Smooth muscle cell (in vitro differentiated cells): ENCODE measurements around the gene LYPD5. TPM values are rescaled to one million over a fixed set of nuclear protein-coding genes. Genes with fewer than 3 reads are reported as not detected.

Source experiments
- DNase-seq: peaks from one replicate; lab custom pipeline; 2025; ENCODE audit not compliant: unreplicated experiment; lab: John Stamatoyannopoulos, UW
- H2AFZ ChIP-seq: fragments of 200-600 bp; sonication (generic); 2 replicates; pipeline ENCODE4 v1.6.0; 2016; ENCODE audit warnings: antibody characterized with exemption, low read depth, mild to moderate bottlenecking
- H3F3A ChIP-seq: fragments of 200-600 bp; sonication (generic); 2 replicates; pipeline ENCODE4 v1.6.0; 2017; ENCODE audit warnings: antibody characterized with exemption, low read depth
- H3K27ac ChIP-seq: fragments of 200-600 bp; sonication (generic); 2 replicates; pipeline ENCODE4 v1.5.1; 2016; ENCODE audit warnings: low read depth, mild to moderate bottlenecking
- H3K27me3 ChIP-seq: fragments of 200-600 bp; sonication (generic); 2 replicates; pipeline ENCODE4 v1.6.1; 2016; ENCODE audit warnings: low read depth, mild to moderate bottlenecking
- H3K36me3 ChIP-seq: fragments of 200-600 bp; sonication (generic); 2 replicates; pipeline ENCODE4 v1.5.1; 2016; ENCODE audit warnings: low read depth
- H3K4me1 ChIP-seq: fragments of 200-600 bp; sonication (generic); 2 replicates; pipeline ENCODE4 v1.5.1; 2016; ENCODE audit warnings: low read depth
- H3K4me2 ChIP-seq: fragments of 200-600 bp; sonication (generic); 2 replicates; pipeline ENCODE4 v1.6.0; 2016; ENCODE audit warnings: mild to moderate bottlenecking
- H3K4me3 ChIP-seq: fragments of 200-600 bp; sonication (generic); 2 replicates; pipeline ENCODE4 v1.5.1; 2016; ENCODE audit warnings: mild to moderate bottlenecking
- H3K79me2 ChIP-seq: fragments of 200-600 bp; sonication (generic); 2 replicates; pipeline ENCODE4 v1.6.0; 2016; ENCODE audit warnings: low read depth, mild to moderate bottlenecking
- H3K9ac ChIP-seq: fragments of 200-600 bp; sonication (generic); 2 replicates; pipeline ENCODE4 v1.6.0; 2016; ENCODE audit warnings: low read depth
- H3K9me3 ChIP-seq: fragments of 200-600 bp; sonication (generic); replicated peaks from 2 replicates; pipeline ENCODE4 v1.5.1; 2016; ENCODE audit warnings: low read depth
- H4K20me1 ChIP-seq: fragments of 200-600 bp; sonication (generic); 2 replicates; pipeline ENCODE4 v1.6.0; 2016; ENCODE audit warnings: low read depth
- CTCF ChIP-seq: fragments of 200-600 bp; sonication (generic); IDR thresholded peaks from 2 replicates; pipeline ENCODE4 v1.5.1; 2017; ENCODE audit warnings: borderline replicate concordance, mild to moderate bottlenecking, antibody characterized with exemption; ENCODE audit not compliant: insufficient read depth, poor library complexity, severe bottlenecking
- WGBS: methylation state at CpG from one replicate; pipeline ENCODE4 v1.1.7; 2016; ENCODE audit warnings: low lambda C conversion rate; 5-methylcytosine and 5-hydroxymethylcytosine counted together
- polyA plus RNA-seq: library from polyadenylated mRNA; unstranded; fragments of >200 nt; fragmentation: Nextera tagmentation; extraction: Ambion mirVana; gene quantifications from 2 replicates; pipeline ENCODE4 v1.2.1, GENCODE V29; 2016
- total RNA-seq: library from RNA; depleted of rRNA; stranded (reverse); fragments of >200 nt; gene quantifications from 2 replicates; pipeline ENCODE4 v1.2.3, GENCODE V29; 2014

The LYPD5 gene
- total and polyA plus RNA-seq, 2 experiments from 2014 or later = 2.7 to 3.1 TPM

DNA sequence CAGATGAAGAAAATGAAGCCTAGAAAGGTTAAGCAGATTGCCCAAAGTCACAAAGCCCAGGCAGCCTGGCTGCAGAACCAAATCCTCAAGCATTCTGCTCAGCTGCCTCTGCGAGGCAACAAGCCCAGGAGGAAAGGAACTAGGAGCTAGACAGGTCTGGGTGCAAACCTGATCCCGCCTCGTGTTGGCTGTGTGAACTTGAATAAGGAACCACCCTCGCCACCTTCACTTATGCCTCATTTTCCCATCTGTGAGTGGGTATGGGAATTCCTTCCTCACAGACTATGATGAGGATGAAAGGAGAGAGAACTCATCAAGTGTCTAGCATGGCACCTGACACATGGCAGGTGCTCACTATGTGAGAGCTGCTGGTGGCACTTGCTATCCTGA is 54.0 kb downstream of the LYPD5 start:
- 95% methylated on average over 4 of the region's 4 CpGs for WGBS
- H2AFZ ChIP-seq = no peak overlapping the region
- H3K9ac ChIP-seq = no peak overlapping the region
- H3K4me2 ChIP-seq = no peak overlapping the region
- peaks cover 6% of the 10 kb centered on the region for H3K4me1 ChIP-seq
- no peak overlapping the region for H3K27ac ChIP-seq
- H3F3A ChIP-seq = peaks cover 8% of the 10 kb centered on the region
- TF ChIP-seq CTCF = no peak
- H3K79me2 ChIP-seq = peaks cover 29% of the 10 kb centered on the region
- peaks cover 6% of the 10 kb centered on the region for H3K36me3 ChIP-seq
- H3K27me3 ChIP-seq = no peaks in the 10 kb centered on the region
- H4K20me1 ChIP-seq = peaks cover 19% of the 10 kb centered on the region
- H3K4me3 ChIP-seq = no peak overlapping the region
- H3K9me3 ChIP-seq = no peaks in the 10 kb centered on the region
- no peak for DNase-seq

DNA sequence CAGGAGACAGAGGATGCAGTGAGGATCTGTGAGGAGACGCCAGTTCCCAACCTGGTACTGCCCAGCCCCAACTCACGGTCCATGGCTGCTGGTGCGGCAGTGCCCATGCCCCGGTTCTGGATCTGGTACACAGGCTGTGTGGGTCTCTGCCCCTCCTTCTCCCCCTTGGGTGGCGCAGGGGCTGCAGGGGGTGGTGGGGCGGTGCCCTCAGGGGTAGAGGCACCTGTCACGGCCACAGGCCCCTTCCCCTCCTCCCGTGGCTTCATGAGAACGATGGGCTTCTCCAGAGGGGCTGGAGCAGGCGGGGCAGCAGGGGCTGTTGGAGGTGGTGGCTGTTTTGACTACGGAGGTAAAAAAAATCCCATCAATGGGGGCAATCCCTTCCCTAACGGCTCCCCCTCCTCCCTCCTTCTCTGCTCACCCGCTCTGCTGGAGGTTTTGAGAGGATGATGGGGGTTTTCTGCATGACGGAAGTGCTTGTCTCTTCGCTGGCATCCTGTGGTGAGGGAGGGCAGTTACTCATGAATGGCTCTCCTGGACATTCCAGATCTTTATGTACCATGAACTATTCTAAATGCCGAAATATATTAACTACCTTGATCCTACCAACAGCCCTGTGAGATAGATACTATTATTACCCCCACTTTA is 54.6 kb downstream of the LYPD5 start:
- peaks cover 19% of the 10 kb centered on the region for H4K20me1 ChIP-seq
- no peaks in the 10 kb centered on the region for H3K27me3 ChIP-seq
- 88% methylated on average over 10 of the region's 16 CpGs for WGBS
- no peak overlapping the region for H3K9ac ChIP-seq
- H3K4me3 ChIP-seq = no peak overlapping the region
- H2AFZ ChIP-seq = no peak overlapping the region
- H3K4me1 ChIP-seq = peaks cover 6% of the 10 kb centered on the region
- H3K79me2 ChIP-seq = peaks cover 29% of the 10 kb centered on the region
- no peak overlapping the region for H3K4me2 ChIP-seq
- no peak for TF ChIP-seq CTCF
- no peak overlapping the region for H3K27ac ChIP-seq
- H3F3A ChIP-seq = peaks cover 8% of the 10 kb centered on the region
- DNase-seq = no peak
- H3K36me3 ChIP-seq = peaks cover 6% of the 10 kb centered on the region
- no peaks in the 10 kb centered on the region for H3K9me3 ChIP-seq

Other genes starting within 250 kb of the LYPD5 start
- 19.0 and 24.9 TPM in 2 replicates for gene XRCC1, start 226.9 kb downstream of the LYPD5 start, total RNA-seq
- gene XRCC1, start 226.9 kb downstream of the LYPD5 start, polyA plus RNA-seq = 35.1 and 43.0 TPM in 2 replicates
- gene PINLYP, start 226.6 kb downstream of the LYPD5 start, total RNA-seq = 1.7 and 5.5 TPM in 2 replicates
- 2.2 and 8.3 TPM in 2 replicates for gene PINLYP, start 226.6 kb downstream of the LYPD5 start, polyA plus RNA-seq
- gene IRGQ, start 206.3 kb downstream of the LYPD5 start, total RNA-seq = 11.1 and 13.1 TPM in 2 replicates
- 13.1 and 14.3 TPM in 2 replicates for gene IRGQ, start 206.3 kb downstream of the LYPD5 start, polyA plus RNA-seq
- 2.7 and 10.7 TPM in 2 replicates for gene ZNF576, start 205.9 kb downstream of the LYPD5 start, total RNA-seq
- 13.7 and 14.5 TPM in 2 replicates for gene ZNF576, start 205.9 kb downstream of the LYPD5 start, polyA plus RNA-seq
- 0.09 and 0.27 TPM in 2 replicates for gene SRRM5, start 190.4 kb downstream of the LYPD5 start, total RNA-seq
- gene SRRM5, start 190.4 kb downstream of the LYPD5 start, polyA plus RNA-seq = 0.34 TPM in 1 of 2 replicates, not detected in the other
- 12.9 and 20.3 TPM in 2 replicates for gene ZNF428, start 182.8 kb downstream of the LYPD5 start, total RNA-seq
- gene ZNF428, start 182.8 kb downstream of the LYPD5 start, polyA plus RNA-seq = 61.4 and 63.1 TPM in 2 replicates
- 2.4 and 3.7 TPM in 2 replicates for gene CADM4, start 162.6 kb downstream of the LYPD5 start, total RNA-seq
- gene CADM4, start 162.6 kb downstream of the LYPD5 start, polyA plus RNA-seq = 1.9 and 8.3 TPM in 2 replicates
- 67.0 and 105 TPM in 2 replicates for gene PLAUR, start 132.3 kb downstream of the LYPD5 start, total RNA-seq
- 107 and 115 TPM in 2 replicates for gene PLAUR, start 132.3 kb downstream of the LYPD5 start, polyA plus RNA-seq
- not detected in 2 replicates for gene IRGC, start 86.4 kb downstream of the LYPD5 start, total RNA-seq
- not detected in 2 replicates for gene IRGC, start 86.4 kb downstream of the LYPD5 start, polyA plus RNA-seq
- gene SMG9, start 47.5 kb downstream of the LYPD5 start, total RNA-seq = 12.8 and 13.2 TPM in 2 replicates
- gene SMG9, start 47.5 kb downstream of the LYPD5 start, polyA plus RNA-seq = 39.2 and 46.6 TPM in 2 replicates
- 4.0 and 5.4 TPM in 2 replicates for gene KCNN4, start 21.5 kb downstream of the LYPD5 start, total RNA-seq
- gene KCNN4, start 21.5 kb downstream of the LYPD5 start, polyA plus RNA-seq = 1.7 and 14.9 TPM in 2 replicates
- gene ZNF283, start 24.9 kb upstream of the LYPD5 start, total RNA-seq = 4.1 and 8.0 TPM in 2 replicates
- gene ZNF283, start 24.9 kb upstream of the LYPD5 start, polyA plus RNA-seq = 1.5 and 2.4 TPM in 2 replicates
- gene ZNF404, start 81.5 kb upstream of the LYPD5 start, total RNA-seq = 11.3 and 12.5 TPM in 2 replicates
- gene ZNF404, start 81.5 kb upstream of the LYPD5 start, polyA plus RNA-seq = 8.6 and 10.2 TPM in 2 replicates
- 6.1 and 14.8 TPM in 2 replicates for gene ZNF45, start 132.8 kb upstream of the LYPD5 start, total RNA-seq
- gene ZNF45, start 132.8 kb upstream of the LYPD5 start, polyA plus RNA-seq = 5.7 and 6.7 TPM in 2 replicates
- gene ZNF221, start 148.8 kb upstream of the LYPD5 start, total RNA-seq = 4.9 and 6.6 TPM in 2 replicates
- 1.3 and 1.9 TPM in 2 replicates for gene ZNF221, start 148.8 kb upstream of the LYPD5 start, polyA plus RNA-seq
- 4.1 and 11.9 TPM in 2 replicates for gene ZNF155, start 181.7 kb upstream of the LYPD5 start, total RNA-seq
- gene ZNF155, start 181.7 kb upstream of the LYPD5 start, polyA plus RNA-seq = 1.2 and 5.5 TPM in 2 replicates
- gene ZNF230, start 200.5 kb upstream of the LYPD5 start, total RNA-seq = 10.0 and 17.3 TPM in 2 replicates
- 1.2 and 4.4 TPM in 2 replicates for gene ZNF230, start 200.5 kb upstream of the LYPD5 start, polyA plus RNA-seq
- gene ZNF222, start 222.9 kb upstream of the LYPD5 start, total RNA-seq = 5.3 and 13.5 TPM in 2 replicates
- 5.2 and 5.9 TPM in 2 replicates for gene ZNF222, start 222.9 kb upstream of the LYPD5 start, polyA plus RNA-seq
- gene ZNF223, start 249.6 kb upstream of the LYPD5 start, total RNA-seq = 5.5 and 10.2 TPM in 2 replicates
- 5.1 and 6.6 TPM in 2 replicates for gene ZNF223, start 249.6 kb upstream of the LYPD5 start, polyA plus RNA-seq